Keratinocyte (primary cell): Measurements from ENCODE around the gene HCCS. TPM values are rescaled to one million over a fixed set of nuclear protein-coding genes. Genes with fewer than 3 reads are reported as not detected.

ENCODE experiments used
- DNase-seq: peaks from one replicate; pipeline ENCODE4 v3.0.0-alpha.2; 2011; ENCODE audit warnings: low read depth, missing footprints, low spot score
- FAIRE-seq: peaks from 2 replicates; lab custom pipeline; 2011; peaks lifted over from hg19 to GRCh38; lab: Jason Lieb, UNC
- H2AFZ ChIP-seq: 2 replicates; pipeline ENCODE4 v1.6.0; 2012; ENCODE audit warnings: low read length, control low read depth, inconsistent platforms; ENCODE audit not compliant: control insufficient read depth
- H3K27ac ChIP-seq: 2 replicates; pipeline ENCODE4 v1.5.1; 2011; ENCODE audit warnings: low read length; ENCODE audit not compliant: control insufficient read depth, insufficient read depth
- H3K27me3 ChIP-seq: 3 replicates; pipeline ENCODE4 v1.6.0; 2011; ENCODE audit warnings: low read length; ENCODE audit not compliant: control insufficient read depth, insufficient read depth; ENCODE audit errors: extremely low read depth
- H3K36me3 ChIP-seq, 2 experiments: 2 replicates in 1 of 2; 3 replicates in 1 of 2; pipeline ENCODE4 v1.5.1; 2011; ENCODE audit warnings: low read length in 2 of 2, mild to moderate bottlenecking in 1 of 2; ENCODE audit not compliant: control insufficient read depth in 2 of 2, insufficient read depth in 2 of 2; ENCODE audit errors: extremely low read depth in 1 of 2
- H3K4me1 ChIP-seq: 3 replicates; pipeline ENCODE4 v1.5.1; 2011; ENCODE audit warnings: low read length; ENCODE audit not compliant: control insufficient read depth, insufficient read depth; ENCODE audit errors: extremely low read depth
- H3K4me2 ChIP-seq: 3 replicates; pipeline ENCODE4 v1.6.0; 2011; ENCODE audit warnings: low read depth, low read length; ENCODE audit not compliant: control insufficient read depth, insufficient read depth; ENCODE audit errors: extremely low read depth
- H3K4me3 ChIP-seq, 3 experiments: fragments of 200-600 bp in 1 of 3; sonication (generic) in 1 of 3; 2 replicates in 2 of 3; 3 replicates in 1 of 3; pipeline ENCODE4 v1.5.1; 2011 to 2016; ENCODE audit warnings: low read length in 3 of 3, mild to moderate bottlenecking in 3 of 3, control low read depth in 2 of 3, inconsistent platforms in 1 of 3, low read depth in 1 of 3, mixed read lengths in 1 of 3, mixed run types in 1 of 3, moderate library complexity in 1 of 3; ENCODE audit not compliant: control insufficient read depth in 2 of 3, insufficient read depth in 2 of 3; ENCODE audit errors: extremely low read depth in 1 of 3
- H3K79me2 ChIP-seq: 2 replicates; pipeline ENCODE4 v1.6.0; 2012; ENCODE audit warnings: low read length; ENCODE audit not compliant: control insufficient read depth, insufficient read depth
- H3K9ac ChIP-seq: 3 replicates; pipeline ENCODE4 v1.6.0; 2011; ENCODE audit warnings: low read length; ENCODE audit not compliant: control insufficient read depth, insufficient read depth; ENCODE audit errors: extremely low read depth
- H3K9me1 ChIP-seq: 3 replicates; pipeline ENCODE4 v1.6.0; 2011; ENCODE audit warnings: low read length; ENCODE audit not compliant: control insufficient read depth, insufficient read depth; ENCODE audit errors: extremely low read depth
- H3K9me3 ChIP-seq: 2 replicates; pipeline ENCODE4 v1.5.1; 2012; ENCODE audit warnings: low read depth, low read length; ENCODE audit not compliant: control insufficient read depth
- H4K20me1 ChIP-seq: 3 replicates; pipeline ENCODE4 v1.6.0; 2011; ENCODE audit warnings: low read length; ENCODE audit not compliant: control insufficient read depth, insufficient read depth; ENCODE audit errors: extremely low read depth
- EZH2 ChIP-seq: IDR thresholded peaks from one replicate; pipeline ENCODE4 v1.6.1; 2012; ENCODE audit warnings: inconsistent platforms, mild to moderate bottlenecking, low read length, moderate library complexity
- dilution Hi-C: fragments of 300-500 bp; cut with MboI; formaldehyde crosslinking; loops from one replicate; pipeline ENCODE4 v1.7.0; 2020; ENCODE audit warnings: low sequenced_read_pairs; ENCODE audit not compliant: extremely low pct_ligation_motif_present
- polyA plus RNA-seq, 5 experiments: library from polyadenylated mRNA; depleted of rRNA in 3 of 5; stranded (reverse) in 3 of 5; stranded (forward) in 1 of 5; unstranded in 1 of 5; fragments of >200 nt; gene quantifications; 1 replicate in 1 of 5; 2 replicates in 3 of 5; 3 replicates in 1 of 5; pipeline versions ENCODE4 v1.2.1 to v1.2.3, GENCODE V29; 2011 to 2012; ENCODE audit warnings: missing spikeins in 2 of 5, low read depth in 1 of 5, low replicate concordance in 1 of 5
- TF ChIP-seq, protein P1 (sequence below), 3 experiments: IDR thresholded peaks in 1 of 3; conservative IDR thresholded peaks in 1 of 3; optimal IDR thresholded peaks in 1 of 3; 2 replicates in 2 of 3; 3 replicates in 1 of 3; pipeline versions ENCODE3 to v1.5.1; 2011; ENCODE audit warnings: low read length in 3 of 3, mild to moderate bottlenecking in 3 of 3, moderate library complexity in 2 of 3, control low read depth in 1 of 3, inconsistent platforms in 1 of 3; ENCODE audit not compliant: insufficient read depth in 2 of 3; ENCODE audit errors: extremely low read depth in 1 of 3

HCCS gene
- polyA plus RNA-seq, 1 donor (not counting 4 experiments of a cell fraction or from before 2014, with no cell fraction given), result 45.3 TPM

DNA sequence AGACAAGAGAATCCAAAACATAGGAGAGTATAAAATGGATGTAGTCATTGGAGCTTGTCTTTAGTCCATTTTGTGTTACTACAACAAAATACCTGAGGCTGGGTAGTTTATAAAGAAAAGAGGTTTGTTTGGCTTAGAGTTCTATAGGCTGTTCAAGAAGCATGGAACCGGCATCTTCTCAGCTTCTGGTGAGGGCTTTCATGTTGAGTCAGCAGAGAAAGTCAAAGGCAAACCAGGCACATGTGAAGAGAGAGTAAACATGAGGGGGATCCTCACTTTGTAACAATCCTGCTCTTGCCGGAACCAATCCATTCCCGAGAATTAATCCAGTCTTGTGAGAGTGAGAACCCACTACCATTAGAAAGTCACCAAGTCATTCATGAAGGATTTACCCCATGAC lies 8.1 kb upstream of the HCCS start:
- no peak overlapping the region for H2AFZ ChIP-seq
- no peaks in the 10 kb centered on the region for H4K20me1 ChIP-seq
- H3K4me1 ChIP-seq, result peaks cover 4% of the 10 kb centered on the region
- H3K27ac ChIP-seq, result no peak overlapping the region
- dilution Hi-C loops, result no loop called here
- DNase-seq (no peak), FAIRE-seq (no peak)
- TF ChIP-seq, protein P1, sequence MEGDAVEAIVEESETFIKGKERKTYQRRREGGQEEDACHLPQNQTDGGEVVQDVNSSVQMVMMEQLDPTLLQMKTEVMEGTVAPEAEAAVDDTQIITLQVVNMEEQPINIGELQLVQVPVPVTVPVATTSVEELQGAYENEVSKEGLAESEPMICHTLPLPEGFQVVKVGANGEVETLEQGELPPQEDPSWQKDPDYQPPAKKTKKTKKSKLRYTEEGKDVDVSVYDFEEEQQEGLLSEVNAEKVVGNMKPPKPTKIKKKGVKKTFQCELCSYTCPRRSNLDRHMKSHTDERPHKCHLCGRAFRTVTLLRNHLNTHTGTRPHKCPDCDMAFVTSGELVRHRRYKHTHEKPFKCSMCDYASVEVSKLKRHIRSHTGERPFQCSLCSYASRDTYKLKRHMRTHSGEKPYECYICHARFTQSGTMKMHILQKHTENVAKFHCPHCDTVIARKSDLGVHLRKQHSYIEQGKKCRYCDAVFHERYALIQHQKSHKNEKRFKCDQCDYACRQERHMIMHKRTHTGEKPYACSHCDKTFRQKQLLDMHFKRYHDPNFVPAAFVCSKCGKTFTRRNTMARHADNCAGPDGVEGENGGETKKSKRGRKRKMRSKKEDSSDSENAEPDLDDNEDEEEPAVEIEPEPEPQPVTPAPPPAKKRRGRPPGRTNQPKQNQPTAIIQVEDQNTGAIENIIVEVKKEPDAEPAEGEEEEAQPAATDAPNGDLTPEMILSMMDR (optimal IDR thresholded peaks at IDR 0.05 in 1 of 3, IDR thresholded peaks at IDR 0.05 in 1 of 3, conservative IDR thresholded peaks at IDR 0.05 in 1 of 3; ENCODE audit: extremely low read depth in 1 of 3, insufficient read depth in 2 of 3, low read length in 3 of 3), result no peak
- no peak for TF ChIP-seq EZH2
- no peak overlapping the region for H3K4me3 ChIP-seq
- H3K9me1 ChIP-seq, result no peaks in the 10 kb centered on the region
- no peak overlapping the region for H3K9ac ChIP-seq
- no peaks in the 10 kb centered on the region for H3K9me3 ChIP-seq
- H3K79me2 ChIP-seq, result no peaks in the 10 kb centered on the region
- H3K4me2 ChIP-seq, result no peak overlapping the region
- H3K36me3 ChIP-seq, result no peaks in the 10 kb centered on the region
- H3K27me3 ChIP-seq, result no peaks in the 10 kb centered on the region

DNA sequence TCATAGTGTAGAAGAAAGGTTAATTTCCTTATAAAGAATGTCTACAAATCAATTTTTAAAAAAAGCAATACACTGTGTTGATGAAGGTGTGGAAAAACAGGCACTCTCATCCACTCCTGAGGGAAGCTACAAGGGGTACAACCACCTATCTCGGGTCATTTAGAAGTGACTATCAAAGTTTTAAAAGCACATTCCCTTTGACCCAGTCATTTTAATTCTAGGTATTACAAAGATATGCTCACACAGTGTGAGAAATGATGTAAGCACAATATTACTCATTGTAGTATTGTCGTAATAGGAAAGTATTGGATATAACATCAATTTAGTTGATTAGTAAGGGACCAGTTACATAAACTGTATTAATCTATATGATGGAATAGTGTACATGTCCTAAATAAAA lies 7.4 kb upstream of the HCCS start:
- H3K4me2 ChIP-seq, result no peak overlapping the region
- H3K79me2 ChIP-seq, result no peaks in the 10 kb centered on the region
- H3K9me1 ChIP-seq, result no peaks in the 10 kb centered on the region
- H3K36me3 ChIP-seq, result no peaks in the 10 kb centered on the region
- H3K4me3 ChIP-seq, result no peak overlapping the region
- H4K20me1 ChIP-seq, result no peaks in the 10 kb centered on the region
- H3K9ac ChIP-seq, result no peak overlapping the region
- FAIRE-seq (no peak), DNase-seq (no peak)
- no peaks in the 10 kb centered on the region for H3K9me3 ChIP-seq
- TF ChIP-seq EZH2, result no peak
- TF ChIP-seq, protein P1 (optimal IDR thresholded peaks at IDR 0.05 in 1 of 3, IDR thresholded peaks at IDR 0.05 in 1 of 3, conservative IDR thresholded peaks at IDR 0.05 in 1 of 3; ENCODE audit: extremely low read depth in 1 of 3, insufficient read depth in 2 of 3, low read length in 3 of 3), result no peak
- no peak overlapping the region for H3K27ac ChIP-seq
- peaks cover 4% of the 10 kb centered on the region for H3K4me1 ChIP-seq
- dilution Hi-C loops, result no loop called here
- H3K27me3 ChIP-seq, result no peaks in the 10 kb centered on the region
- H2AFZ ChIP-seq, result no peak overlapping the region
